Measurements from ENCODE around the gene CLEC16A.
"Not testable (repeated sequence)": the region's sequence is repeated elsewhere in the genome, so short reads cannot be mapped to it uniquely, and the experiment has no call there.

CLEC16A gene

DNA sequence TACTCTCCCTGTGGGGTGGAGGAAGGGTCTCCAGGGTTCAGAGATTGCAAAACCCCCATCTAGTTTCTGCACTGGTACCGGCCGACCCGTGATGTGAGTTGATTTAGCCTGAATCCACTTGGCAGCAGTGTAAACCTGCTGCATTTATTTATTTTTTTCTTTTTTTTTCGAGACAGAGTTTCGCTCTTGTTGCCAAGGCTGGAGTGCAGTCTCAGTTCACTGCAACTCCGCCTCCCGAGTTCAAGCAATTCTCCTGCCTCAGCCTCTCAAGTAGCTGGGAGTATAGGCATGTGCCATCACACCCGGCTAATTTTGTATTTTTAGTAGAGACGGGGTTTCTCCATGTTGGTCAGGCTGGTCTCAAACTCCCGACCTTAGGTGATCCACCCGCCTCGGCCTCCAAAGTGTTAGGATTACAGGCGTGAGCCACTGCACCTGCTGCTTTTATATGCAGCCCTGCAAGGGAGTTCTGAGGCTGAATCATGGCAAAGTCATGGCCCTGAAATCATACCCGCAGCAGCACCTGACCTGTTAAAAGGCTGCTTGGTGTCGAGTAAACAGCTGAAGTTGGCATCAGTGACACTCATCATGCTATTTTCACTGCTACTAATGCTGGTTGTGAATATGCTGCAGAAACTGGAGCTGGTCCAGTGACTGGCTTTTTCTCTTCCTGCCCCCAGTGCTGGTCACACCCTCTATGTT, 23.5 kb upstream of the CLEC16A start:
- peaks cover 28% of the 10 kb centered on the region for H3K36me3 Mint-ChIP-seq (ENCODE audit: low read depth)
- H3K27ac Mint-ChIP-seq, result no peak overlapping the region
- peaks cover 13% of the 10 kb centered on the region for H3K4me1 Mint-ChIP-seq (ENCODE audit: low read depth)
- DNase-seq, result no peak
- H3K27me3 Mint-ChIP-seq, result no peaks in the 10 kb centered on the region
- H3K9me3 Mint-ChIP-seq, result no peaks in the 10 kb centered on the region
- H3K4me3 Mint-ChIP-seq, result no peak overlapping the region

DNA sequence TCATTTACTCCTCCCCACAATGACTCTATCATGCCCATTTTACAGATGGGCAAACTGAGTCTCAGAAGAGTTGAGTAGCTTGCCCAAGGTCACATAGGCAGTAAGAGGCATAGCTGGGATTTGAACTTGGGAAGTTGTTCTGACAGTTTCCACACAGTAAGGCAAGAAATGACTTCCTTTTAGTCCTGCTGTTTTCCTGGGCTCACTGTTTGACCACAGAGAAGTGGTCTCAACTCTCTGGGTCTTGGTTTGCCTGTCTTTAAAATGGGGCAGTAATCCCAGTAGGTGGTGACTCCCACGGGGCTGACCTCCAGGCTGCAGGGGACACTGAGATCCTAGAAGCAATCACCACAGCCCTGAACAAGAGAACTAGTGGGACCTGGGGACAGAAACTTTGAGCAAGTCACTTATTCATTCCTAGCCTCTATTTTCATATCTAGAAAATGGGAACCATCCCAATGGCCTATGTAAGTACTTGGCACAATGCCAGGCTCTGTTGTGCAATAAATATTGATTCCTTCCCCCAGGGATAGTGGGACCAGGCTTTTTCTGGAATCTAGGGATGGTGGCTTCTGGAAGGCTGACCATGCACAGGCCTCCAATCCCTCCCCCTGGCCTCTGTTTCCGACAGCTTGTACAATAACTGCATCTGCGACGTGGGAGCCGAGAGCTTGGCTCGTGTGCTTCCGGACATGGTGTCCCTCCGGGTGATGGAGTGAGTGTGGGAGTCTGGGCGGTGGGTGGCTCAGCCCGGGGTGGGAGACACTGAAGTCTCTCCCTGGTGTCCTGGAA, 22.6 kb upstream of the CLEC16A start:
- Mint-ChIP-seq H3K36me3 (ENCODE audit: low read depth) (peaks cover 36% of the 10 kb centered on the region), H3K4me1 (ENCODE audit: low read depth) (peaks cover 6% of the 10 kb centered on the region), H3K27ac (no peak overlapping the region)

GRCh38 chr16:10922328-10923145, 21.8 kb upstream of the CLEC16A start:
- H3K9me3 Mint-ChIP-seq, result no peaks in the 10 kb centered on the region
- DNase-seq, result no peak
- H3K4me3 Mint-ChIP-seq, result no peak overlapping the region
- peaks cover 44% of the 10 kb centered on the region for H3K36me3 Mint-ChIP-seq (ENCODE audit: low read depth)
- no peaks in the 10 kb centered on the region for H3K27me3 Mint-ChIP-seq
- H3K27ac Mint-ChIP-seq, result no peak overlapping the region
- peaks cover 6% of the 10 kb centered on the region for H3K4me1 Mint-ChIP-seq (ENCODE audit: low read depth)

More for the DNA sequence above, 22.6 kb upstream of the CLEC16A start:
- DNase-seq, result no peak
- H3K4me3 Mint-ChIP-seq, result no peak overlapping the region
- no peaks in the 10 kb centered on the region for H3K27me3 Mint-ChIP-seq
- no peaks in the 10 kb centered on the region for H3K9me3 Mint-ChIP-seq

GRCh38 chr16:10923146-10923649, 21.2 kb upstream of the CLEC16A start:
- H3K27me3 Mint-ChIP-seq, result no peaks in the 10 kb centered on the region
- H3K9me3 Mint-ChIP-seq, result no peaks in the 10 kb centered on the region
- H3K4me1 Mint-ChIP-seq (ENCODE audit: low read depth), result peaks cover 5% of the 10 kb centered on the region
- H3K4me3 Mint-ChIP-seq, result no peak overlapping the region
- DNase-seq, result no peak
- H3K27ac Mint-ChIP-seq, result no peak overlapping the region
- H3K36me3 Mint-ChIP-seq (ENCODE audit: low read depth), result peaks cover 51% of the 10 kb centered on the region

DNA sequence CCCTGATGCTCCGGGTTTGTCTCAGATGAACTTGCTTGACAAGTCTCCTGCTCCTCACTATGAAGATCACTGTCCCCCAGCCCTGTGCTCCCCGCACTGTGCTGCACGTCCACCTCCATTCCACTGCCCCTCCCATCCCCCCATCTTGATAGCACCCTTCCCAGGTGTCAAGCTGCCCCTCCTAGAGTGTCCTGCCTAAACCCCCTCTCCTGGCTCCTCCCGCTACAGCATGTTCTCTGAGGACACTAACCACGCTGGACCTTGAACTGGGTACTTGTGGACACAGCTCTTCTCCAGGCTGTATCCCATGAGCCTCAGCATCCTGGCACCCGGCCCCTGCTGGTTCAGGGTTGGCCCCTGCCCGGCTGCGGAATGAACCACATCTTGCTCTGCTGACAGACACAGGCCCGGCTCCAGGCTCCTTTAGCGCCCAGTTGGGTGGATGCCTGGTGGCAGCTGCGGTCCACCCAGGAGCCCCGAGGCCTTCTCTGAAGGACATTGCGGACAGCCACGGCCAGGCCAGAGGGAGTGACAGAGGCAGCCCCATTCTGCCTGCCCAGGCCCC, 20.6 kb upstream of the CLEC16A start:
- H3K9me3 Mint-ChIP-seq, result no peaks in the 10 kb centered on the region
- H3K4me1 Mint-ChIP-seq (ENCODE audit: low read depth), result peaks cover 2% of the 10 kb centered on the region
- H3K27ac Mint-ChIP-seq, result no peak overlapping the region
- H3K27me3 Mint-ChIP-seq, result no peaks in the 10 kb centered on the region
- no peak overlapping the region for H3K4me3 Mint-ChIP-seq
- H3K36me3 Mint-ChIP-seq (ENCODE audit: low read depth), result peaks cover 56% of the 10 kb centered on the region
- DNase-seq, result no peak

DNA sequence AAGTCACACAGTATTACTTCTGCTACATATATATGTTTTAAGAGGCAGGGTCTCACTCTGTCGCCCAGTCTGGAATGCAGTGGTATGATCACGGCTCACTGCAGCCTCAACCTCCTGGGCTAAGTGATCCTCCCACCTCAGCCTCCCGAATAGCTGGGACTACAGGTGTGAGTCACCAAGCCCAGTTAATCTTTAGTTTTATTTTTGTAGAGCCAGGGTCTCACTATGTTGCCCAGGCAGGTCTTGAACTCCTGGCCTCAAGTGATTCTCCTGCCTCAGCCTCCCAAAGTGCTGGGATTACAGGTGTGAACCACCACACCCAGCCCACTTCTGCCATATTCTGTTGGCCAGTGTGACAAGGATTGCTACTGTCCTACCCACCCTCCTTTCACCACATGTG, 19.1 kb upstream of the CLEC16A start:
- H3K4me1 Mint-ChIP-seq (ENCODE audit: low read depth); H3K9me3 Mint-ChIP-seq; H3K27me3 Mint-ChIP-seq; DNase-seq; H3K4me3 Mint-ChIP-seq; H3K27ac Mint-ChIP-seq: not testable (repeated sequence)
- peaks cover 72% of the 10 kb centered on the region for H3K36me3 Mint-ChIP-seq (ENCODE audit: low read depth)

DNA sequence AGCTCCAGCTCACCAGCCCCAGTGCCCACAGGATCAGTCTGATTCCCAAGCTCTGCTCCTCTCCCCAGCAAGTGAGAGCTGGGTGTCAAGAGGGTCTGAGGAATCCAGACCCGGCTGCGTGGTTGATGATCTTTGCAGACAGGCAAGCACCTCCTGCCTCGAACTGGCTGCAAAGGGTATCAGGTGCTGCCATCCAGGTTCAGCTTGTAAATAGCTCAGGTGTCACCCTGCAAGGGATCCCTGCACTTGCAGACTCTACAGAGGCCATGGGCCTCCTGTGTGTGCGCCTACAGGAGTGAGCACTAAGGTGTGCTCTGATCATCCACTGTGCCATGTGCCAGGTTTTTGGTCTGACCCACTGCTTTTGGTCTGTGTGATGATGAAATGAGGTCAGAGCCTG, 18.3 kb upstream of the CLEC16A start:
- DNase-seq, result no peak
- Mint-ChIP-seq H3K36me3 (ENCODE audit: low read depth) (peaks cover 76% of the 10 kb centered on the region), H3K4me3 (no peak overlapping the region), H3K27me3 (no peaks in the 10 kb centered on the region), H3K4me1 (ENCODE audit: low read depth) (peaks cover 10% of the 10 kb centered on the region), H3K9me3 (no peaks in the 10 kb centered on the region), H3K27ac (no peak overlapping the region)

GRCh38 chr16:10926867-10927266, 17.5 kb upstream of the CLEC16A start:
- H3K9me3 Mint-ChIP-seq, result no peaks in the 10 kb centered on the region
- H3K27me3 Mint-ChIP-seq, result no peaks in the 10 kb centered on the region
- peaks cover 16% of the 10 kb centered on the region for H3K4me1 Mint-ChIP-seq (ENCODE audit: low read depth)
- no peak overlapping the region for H3K27ac Mint-ChIP-seq
- H3K4me3 Mint-ChIP-seq, result no peak overlapping the region
- peaks cover 83% of the 10 kb centered on the region for H3K36me3 Mint-ChIP-seq (ENCODE audit: low read depth)
- no peak for DNase-seq

DNA sequence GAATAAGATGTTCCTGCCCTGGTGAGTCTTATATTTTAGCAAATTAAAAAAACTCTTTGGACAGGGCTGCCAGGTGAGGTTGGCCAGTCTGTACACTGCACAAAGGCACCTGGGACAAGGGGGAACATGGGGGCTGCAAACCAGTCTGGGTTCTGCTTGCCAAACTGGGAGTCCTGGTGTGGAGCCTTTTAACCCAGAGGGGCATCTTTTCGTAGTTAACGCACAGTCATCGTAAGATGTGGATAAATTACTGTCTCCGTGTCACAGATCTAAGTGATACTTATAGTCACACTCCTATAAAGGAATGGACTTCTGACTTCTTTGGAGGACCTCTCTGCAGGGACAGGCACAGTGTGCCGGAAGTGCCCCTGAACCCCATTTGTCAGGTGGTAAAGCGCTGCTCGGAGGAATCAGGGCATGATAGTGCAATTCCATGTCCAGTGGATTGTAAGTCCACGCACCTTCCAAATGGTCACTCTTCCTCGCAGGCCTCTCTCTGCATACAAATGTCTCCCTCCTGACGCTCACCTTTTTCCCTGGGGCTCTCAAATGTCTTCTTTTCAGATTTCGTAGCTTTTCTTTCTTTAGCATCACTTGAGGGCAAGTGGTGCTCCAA, 16.8 kb upstream of the CLEC16A start:
- Mint-ChIP-seq H3K27ac (no peak overlapping the region), H3K9me3 (no peaks in the 10 kb centered on the region), H3K27me3 (no peaks in the 10 kb centered on the region), H3K4me1 (ENCODE audit: low read depth) (peaks cover 19% of the 10 kb centered on the region), H3K36me3 (ENCODE audit: low read depth) (peaks cover 86% of the 10 kb centered on the region), H3K4me3 (no peak overlapping the region)
- DNase-seq, result no peak

DNA sequence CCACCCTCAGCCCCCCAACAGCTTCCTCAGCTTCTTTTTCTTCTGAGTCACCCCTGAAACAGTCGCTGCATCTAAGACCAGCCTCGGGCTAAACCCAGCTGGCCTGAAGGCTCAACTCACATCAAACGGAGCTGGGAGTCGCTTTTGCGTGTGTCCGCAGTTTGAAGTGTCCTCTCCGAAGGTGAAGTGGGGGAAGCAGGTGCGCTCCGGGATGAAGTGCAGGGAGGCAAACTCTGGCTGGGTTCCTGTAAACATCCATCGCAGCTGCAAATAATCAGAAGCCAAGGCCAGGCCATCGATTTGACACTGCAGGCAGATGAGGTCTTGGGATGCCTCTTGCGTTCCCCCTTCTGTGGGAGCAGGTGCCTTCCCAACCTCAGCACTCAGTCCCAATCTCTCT, 15.3 kb upstream of the CLEC16A start:
- H3K9me3 Mint-ChIP-seq, H3K27me3 Mint-ChIP-seq, H3K4me3 Mint-ChIP-seq, DNase-seq, H3K27ac Mint-ChIP-seq: not testable (repeated sequence)
- H3K4me1 Mint-ChIP-seq (ENCODE audit: low read depth), result peaks cover 33% of the 10 kb centered on the region
- peaks cover 92% of the 10 kb centered on the region for H3K36me3 Mint-ChIP-seq (ENCODE audit: low read depth)

- H3K4me3 Mint-ChIP-seq, result no peak overlapping the region
- peaks cover 93% of the 10 kb centered on the region for H3K36me3 Mint-ChIP-seq (ENCODE audit: low read depth)
- no peak for DNase-seq
- no peaks in the 10 kb centered on the region for H3K27me3 Mint-ChIP-seq
- H3K9me3 Mint-ChIP-seq, result no peaks in the 10 kb centered on the region
- H3K27ac Mint-ChIP-seq, result peak overlapping the region; percentile 66
- peaks cover 42% of the 10 kb centered on the region for H3K4me1 Mint-ChIP-seq (ENCODE audit: low read depth)
Observed at GRCh38 chr16:10929853-10930754, 14.3 kb upstream of the CLEC16A start.

- Mint-ChIP-seq H3K4me3 (no peak overlapping the region), H3K27me3 (no peaks in the 10 kb centered on the region), H3K9me3 (no peaks in the 10 kb centered on the region), H3K27ac (no peak overlapping the region), H3K4me1 (ENCODE audit: low read depth) (peaks cover 48% of the 10 kb centered on the region), H3K36me3 (ENCODE audit: low read depth) (peaks cover 93% of the 10 kb centered on the region)
- DNase-seq, result no peak
Observed at GRCh38 chr16:10930755-10931093, 13.6 kb upstream of the CLEC16A start.

GRCh38 chr16:10931134-10931533, 13.2 kb upstream of the CLEC16A start:
- Mint-ChIP-seq H3K4me1 (ENCODE audit: low read depth) (peaks cover 52% of the 10 kb centered on the region), H3K9me3 (no peaks in the 10 kb centered on the region), H3K27ac (no peak overlapping the region), H3K4me3 (no peak overlapping the region), H3K36me3 (ENCODE audit: low read depth) (peaks cover 93% of the 10 kb centered on the region), H3K27me3 (no peaks in the 10 kb centered on the region)
- no peak for DNase-seq

All from activated T-cell treated with anti-CD3 and anti-CD28 coated beads, Interleukin-2, amount 50 U/mL, for 24 hours (primary cell).